GM21619 (cell line): Measurements from ENCODE around the gene SC5D.

Experiments used
- ATAC-seq: cut with Tn5 transposase; IDR thresholded peaks from one replicate; pipeline ENCODE4 v1.9.1; 2021; ENCODE audit not compliant: unreplicated experiment

The SC5D gene

GRCh38 chr11:121292495-121293287, at the start of gene SC5D:
TSS of gene SC5D (plus strand) at chr11:121292771. CDS start at chr11:121303376, 10,605 bp downstream.
- peak; percentile 97 for ATAC-seq

DNA sequence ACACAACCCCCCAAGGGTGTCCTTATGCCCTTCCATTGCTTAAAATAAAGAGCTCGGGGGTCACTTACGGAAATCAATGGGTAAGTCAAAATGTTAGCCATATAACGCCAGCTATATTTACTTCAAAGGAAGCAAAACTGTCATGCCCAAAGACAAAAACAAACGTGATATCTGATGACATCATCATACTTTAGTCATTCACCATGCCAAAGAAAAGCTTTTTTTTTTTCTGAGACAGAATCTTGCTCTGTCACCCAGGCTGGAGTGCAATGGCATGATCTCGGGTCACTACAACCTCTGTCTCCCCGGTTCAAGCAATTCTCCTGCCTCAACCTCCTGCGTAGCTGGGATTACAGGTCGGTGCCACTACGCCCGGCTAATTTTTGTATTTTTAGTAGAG, 47.7 kb upstream of the SC5D start:
- no peak for ATAC-seq

DNA sequence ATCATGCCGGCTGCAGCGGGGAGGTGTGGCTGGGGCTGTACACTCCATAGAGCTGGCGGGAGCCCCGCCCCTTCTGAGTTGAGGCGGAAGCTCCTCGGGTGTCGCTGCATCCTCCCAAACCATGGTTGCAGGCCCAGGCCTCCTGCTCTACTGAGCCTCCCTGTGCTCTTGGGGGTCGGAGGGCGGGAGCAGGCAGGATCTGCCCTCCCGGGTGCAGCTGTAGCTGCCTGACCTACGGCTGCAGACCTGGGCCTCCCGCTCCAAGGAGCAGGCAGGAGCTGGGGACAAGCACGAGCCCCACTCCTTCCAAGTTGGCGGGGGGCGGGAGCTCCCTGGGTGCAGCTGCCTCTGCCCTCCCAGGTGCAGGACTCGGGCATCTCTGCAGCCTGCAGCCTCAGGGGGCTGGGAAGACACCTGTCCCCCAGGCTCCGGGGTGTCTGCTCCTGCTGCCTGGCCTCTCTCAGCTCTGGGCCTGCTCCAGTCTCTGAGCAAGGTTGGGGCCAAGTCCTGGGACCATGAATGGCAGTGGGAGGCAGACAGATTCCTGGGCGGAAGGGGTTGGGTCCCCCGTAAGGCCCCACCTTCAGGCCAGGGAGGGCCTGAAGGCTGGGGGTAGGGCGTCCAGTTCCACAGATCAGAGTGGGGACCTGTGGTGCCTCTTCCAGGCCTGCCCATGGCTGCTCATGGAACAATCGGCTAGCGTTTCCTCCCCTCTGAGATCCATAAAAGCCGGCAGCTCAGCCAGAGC, 46.4 kb upstream of the SC5D start:
- ATAC-seq: no peak

- no peak for ATAC-seq
These were observed 45.9 kb upstream of the SC5D start for GRCh38 chr11:121246769-121247035.

DNA sequence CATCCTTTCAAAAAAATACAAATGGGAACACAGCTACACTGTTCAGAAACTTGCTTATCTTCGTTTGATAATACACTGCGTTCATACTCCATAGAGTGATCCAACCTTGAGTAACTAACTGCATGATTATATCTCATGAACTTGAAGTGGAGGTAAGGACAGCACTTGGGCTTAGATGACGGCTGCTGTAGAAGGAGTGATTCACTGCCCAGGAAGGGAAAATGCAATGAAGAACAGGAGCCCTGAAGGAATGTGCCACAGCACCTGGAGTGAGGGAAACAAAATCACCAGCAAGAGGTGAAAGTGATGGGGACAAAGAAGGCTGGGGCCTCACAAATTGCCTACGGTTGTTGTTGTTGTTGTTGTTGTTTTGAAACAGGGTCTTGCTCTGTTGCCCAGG, 44.1 kb upstream of the SC5D start:
- no peak for ATAC-seq

DNA sequence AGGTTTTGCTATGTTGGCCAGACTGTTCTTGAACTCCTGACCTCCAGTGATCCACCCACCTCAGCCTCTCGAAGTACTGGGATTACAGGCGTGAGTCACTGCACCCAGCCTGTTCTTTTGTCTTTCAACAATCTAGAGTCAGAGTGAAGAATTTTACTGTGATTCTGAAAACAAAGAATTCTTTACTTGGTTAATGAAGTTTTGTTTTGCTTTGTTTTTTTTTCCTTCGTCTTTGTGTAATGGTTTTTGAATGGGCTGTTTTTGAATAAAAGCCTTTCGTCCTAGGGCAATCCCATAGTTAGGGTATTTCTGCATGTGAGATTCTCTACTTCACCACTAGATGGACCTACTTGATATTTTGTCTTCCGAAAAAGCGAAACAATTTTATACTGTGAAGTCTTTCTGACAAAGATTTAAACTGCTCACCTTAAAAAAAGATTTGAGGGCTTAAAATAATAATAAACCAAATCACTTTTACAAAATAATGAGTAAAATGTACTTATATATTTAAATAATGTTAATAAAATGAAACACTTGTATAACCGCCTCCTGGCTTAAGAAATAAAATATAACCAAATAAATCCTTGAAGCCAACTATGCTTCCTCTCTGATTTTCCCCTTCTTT, 43.4 kb upstream of the SC5D start:
- ATAC-seq: no peak

DNA sequence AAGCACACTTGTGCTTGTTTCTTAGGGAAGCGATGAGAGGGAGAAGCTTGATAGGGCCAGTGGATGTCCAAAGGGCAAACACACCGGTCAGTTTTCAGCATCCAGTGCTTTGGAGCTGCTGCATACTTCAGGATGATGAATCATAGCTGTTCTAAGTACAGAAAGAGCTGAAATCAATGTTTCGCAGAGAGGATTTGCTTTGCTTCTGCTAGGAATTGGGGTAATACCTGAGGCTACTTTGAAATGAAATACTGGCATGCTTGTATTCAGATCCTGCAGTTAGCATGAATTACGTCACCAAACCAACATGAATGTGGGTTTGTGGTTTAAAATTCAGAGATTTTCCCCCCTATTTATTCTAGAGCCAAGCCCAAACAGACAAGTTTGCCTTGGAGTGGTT, 41.7 kb upstream of the SC5D start:
- ATAC-seq: no peak

- ATAC-seq: no peak
These were observed 38.6 kb upstream of the SC5D start for GRCh38 chr11:121253951-121254350.

DNA sequence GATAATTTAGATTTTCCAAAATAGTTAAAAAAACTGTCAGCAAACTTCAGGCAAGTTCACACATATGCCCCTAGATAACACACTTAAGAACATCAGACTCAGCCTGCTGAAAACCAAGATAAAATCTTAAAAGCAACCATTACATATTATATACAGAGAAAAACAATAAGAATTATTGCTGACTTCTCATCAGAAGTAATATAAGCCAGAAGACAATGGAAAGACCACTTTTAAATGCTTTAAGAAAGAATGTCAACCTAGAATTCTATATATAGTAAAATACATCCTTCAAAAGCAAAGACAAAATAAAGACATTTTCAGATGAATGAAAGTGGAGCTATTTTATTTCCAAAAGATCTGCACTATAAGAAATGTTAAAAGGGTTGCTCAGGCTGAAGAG, 37.8 kb upstream of the SC5D start:
- no peak for ATAC-seq

- no peak for ATAC-seq
These were observed 37.0 kb upstream of the SC5D start for GRCh38 chr11:121255473-121256125.

- no peak for ATAC-seq
These were observed 35.3 kb upstream of the SC5D start for GRCh38 chr11:121257289-121257688.

GRCh38 chr11:121257976-121258375, 34.6 kb upstream of the SC5D start:
- no peak for ATAC-seq

DNA sequence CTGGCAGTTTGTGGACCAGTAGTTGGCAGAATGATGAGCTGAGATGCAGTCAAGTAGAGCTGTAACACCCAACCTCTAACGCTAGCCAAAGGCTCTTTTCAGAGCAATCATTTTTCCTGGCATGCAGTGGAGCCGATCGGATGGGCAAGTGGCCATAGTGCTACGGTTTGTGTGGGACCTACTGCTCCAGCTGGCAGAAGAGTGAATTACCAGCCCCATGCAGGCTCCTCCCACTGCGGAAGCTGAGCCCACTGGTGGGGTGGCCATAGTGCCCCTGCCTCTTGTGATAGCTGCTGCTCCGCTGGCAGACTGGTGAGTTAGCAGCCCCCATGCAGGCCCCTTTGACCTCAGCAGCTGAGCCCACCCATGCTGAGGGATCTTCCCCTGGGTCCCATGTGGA, 27.0 kb upstream of the SC5D start:
- ATAC-seq: no peak

GRCh38 chr11:121268581-121268980, 24.0 kb upstream of the SC5D start:
- ATAC-seq: no peak

- ATAC-seq: no peak
These were observed 22.4 kb upstream of the SC5D start for GRCh38 chr11:121270001-121270678.

GRCh38 chr11:121274332-121274991, 18.1 kb upstream of the SC5D start:
- ATAC-seq: no peak

GRCh38 chr11:121281698-121282097, 10.9 kb upstream of the SC5D start:
- no peak for ATAC-seq

GRCh38 chr11:121282386-121282785, 10.2 kb upstream of the SC5D start:
- ATAC-seq: no peak

DNA sequence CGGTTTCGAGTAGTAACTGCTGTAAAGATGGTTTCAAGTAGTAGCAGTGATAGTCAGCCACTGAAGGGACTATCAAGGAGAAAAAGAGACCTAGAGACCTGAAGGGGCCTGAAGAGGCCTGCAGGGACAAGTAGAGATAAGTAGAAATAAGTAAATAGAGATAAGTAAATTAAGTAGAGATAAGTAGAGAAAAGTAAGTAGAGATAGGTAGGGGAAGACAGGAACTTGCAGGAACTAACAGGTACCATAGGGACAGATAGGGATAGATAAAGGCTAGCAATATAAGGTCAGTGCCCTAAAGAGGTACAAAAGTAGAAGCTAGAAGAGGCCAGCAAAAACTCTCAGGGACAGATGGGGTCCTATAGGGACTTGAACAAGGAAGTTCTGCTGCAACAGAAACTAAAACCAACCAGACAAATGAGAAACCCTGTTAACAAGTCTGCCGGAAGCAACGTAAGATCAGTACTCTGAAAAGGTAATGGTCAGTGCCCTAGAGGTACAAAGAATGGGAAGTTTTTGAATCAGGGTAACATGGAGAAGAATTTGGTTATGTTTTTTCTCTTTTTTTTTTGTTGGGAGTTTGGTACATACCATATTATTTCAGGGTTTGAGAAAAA, 9.6 kb upstream of the SC5D start:
- peak; percentile 92 for ATAC-seq

GRCh38 chr11:121291319-121291718, 1.3 kb upstream of the SC5D start:
- ATAC-seq: no peak
